Stomach (tissue), 9 donors: ENCODE results near the gene VIPR2. TPM values are rescaled to one million over a fixed set of nuclear protein-coding genes. Genes with fewer than 3 reads are reported as not detected.

ENCODE experiments used
- DNase-seq, 2 donors: peaks; one replicate each; pipeline versions ENCODE4 v3.0.0 to v3.0.0-alpha.2; 2013 to 2019
- H3K27ac ChIP-seq, 5 donors: fragments of 200-600 bp in 4 of 5; sonication (generic) in 4 of 5; one replicate each; pipeline ENCODE4 v1.5.1; 2013 to 2019; ENCODE audit warnings: mild to moderate bottlenecking in 1 of 5, moderate library complexity in 1 of 5
- H3K27me3 ChIP-seq, 3 donors: fragments of 200-600 bp; sonication (generic); one replicate each; pipeline ENCODE4 v1.5.1; 2017 to 2019; ENCODE audit warnings: mixed run types in 1 of 3
- H3K36me3 ChIP-seq, 4 donors: fragments of 200-600 bp; sonication (generic); 1 replicate in 3 of 4; 2 replicates in 1 of 4; pipeline ENCODE4 v1.5.1; 2016 to 2019
- H3K4me1 ChIP-seq, 4 donors: fragments of 200-600 bp; sonication (generic); one replicate each; pipeline ENCODE4 v1.5.1; 2016 to 2019
- H3K4me3 ChIP-seq, 4 donors: fragments of 200-600 bp; sonication (generic) in 3 of 4; one replicate each; pipeline ENCODE4 v1.5.1; 2016 to 2019; ENCODE audit warnings: mild to moderate bottlenecking in 1 of 4
- H3K9me3 ChIP-seq, 4 donors: fragments of 200-600 bp; sonication (generic); one replicate each; pipeline ENCODE4 v1.5.1; 2016 to 2019
- EP300 ChIP-seq: sonication (generic); formaldehyde crosslinking; IDR thresholded peaks from one replicate; pipeline ENCODE4 v1.6.1; 2017; ENCODE audit warnings: antibody characterized with exemption
- POLR2A ChIP-seq, 4 donors: fragments of 450-650 bp; IDR thresholded peaks; one replicate each; pipeline ENCODE4 v1.6.1; 2016; ENCODE audit warnings: antibody characterized with exemption in 4 of 4, control low read depth in 2 of 4, mild to moderate bottlenecking in 1 of 4, moderate library complexity in 1 of 4
- POLR2AphosphoS5 ChIP-seq, 3 donors: sonication (generic); formaldehyde crosslinking; IDR thresholded peaks; one replicate each; pipeline ENCODE4 v1.6.1; 2016; ENCODE audit warnings: antibody characterized with exemption in 3 of 3
- WGBS, 5 donors: extraction: QIAGEN DNeasy Blood & Tissue Kit in 3 of 5; methylation state at CpG; one replicate each; pipeline versions ENCODE4 v1.1.5 to v1.1.7; 2013 to 2018; 5-methylcytosine and 5-hydroxymethylcytosine counted together
- intact Hi-C: fragments of 100-400 bp; cut with DNase I; formaldehyde crosslinking; loops from one replicate; pipeline ENCODE4 v1.15.1; 2023; ENCODE audit warnings: low total_unique reads
- polyA plus RNA-seq, 3 donors: library from polyadenylated mRNA; stranded (reverse); fragments of 200-250 nt; gene quantifications; one replicate each; pipeline ENCODE4 v1.2.3, GENCODE V29; 2013
- total RNA-seq, 5 donors: library from RNA; depleted of rRNA; stranded (reverse); fragments of >200 nt; gene quantifications; one replicate each; pipeline versions ENCODE4 v1.1.0 to v1.2.3, GENCODE V29; 2014 to 2016
- TF ChIP-seq, protein P1 (sequence below), 7 experiments: fragments of 450-650 bp in 4 of 7; fragments of 200-600 bp in 3 of 7; sonication (generic) in 3 of 7; IDR thresholded peaks; one replicate each; pipeline ENCODE4 v1.5.1; 2016 to 2019; ENCODE audit warnings: antibody characterized with exemption in 7 of 7, control low read depth in 2 of 7, mild to moderate bottlenecking in 1 of 7
- donor health status: healthy with polysubstance abuse.
- donor health status: Bipolar disorder and iron deficiency.
- donor health status: healthy.

The VIPR2 gene
- total and polyA plus RNA-seq, 8 donors: 1.2 to 25.4 (median 4.6) TPM

DNA sequence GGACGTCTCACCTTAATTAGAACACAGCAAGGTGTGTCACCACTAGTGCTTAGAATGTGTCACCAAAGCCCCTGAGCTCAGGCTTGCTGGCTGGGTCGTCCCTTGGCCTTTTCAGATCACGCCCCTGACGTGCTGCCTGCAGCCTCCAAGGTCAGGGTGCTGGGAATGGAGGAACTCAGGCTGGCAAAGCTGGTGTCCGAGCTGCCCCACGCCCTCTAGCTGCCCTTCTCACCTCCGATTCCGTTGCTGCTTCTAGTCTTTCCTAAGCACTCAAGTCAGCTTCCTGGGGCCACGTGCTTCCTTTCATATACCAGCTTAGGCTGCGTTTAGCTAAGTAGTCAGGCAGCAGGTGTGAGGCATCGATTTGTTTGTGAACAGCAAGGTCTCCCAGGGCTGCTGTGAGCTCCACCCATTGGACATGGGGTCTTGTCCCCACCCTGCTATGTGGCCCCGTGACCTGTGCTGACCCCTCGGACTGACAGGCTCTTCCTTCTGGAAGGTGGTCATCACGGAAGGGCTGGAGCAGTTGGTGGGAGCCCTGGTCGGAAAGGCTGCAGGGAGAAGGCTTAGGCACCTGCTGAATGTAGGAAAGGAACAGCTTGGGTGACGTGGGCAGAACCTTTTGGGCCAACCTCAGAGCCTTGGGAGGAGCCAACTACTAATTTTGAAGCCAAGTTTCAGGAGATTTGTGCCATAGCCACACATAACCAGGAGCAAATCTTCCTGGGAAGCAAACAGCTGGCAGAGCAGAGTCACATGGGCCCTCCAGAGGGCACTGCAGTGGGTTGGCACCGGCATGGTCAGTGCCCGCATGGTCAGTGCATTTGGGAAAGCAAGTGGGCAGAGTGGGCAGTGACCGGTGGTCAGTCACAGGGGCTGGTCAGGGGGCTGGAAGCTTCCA, 28.8 kb downstream of the VIPR2 start:
- Histone ChIP-seq H3K27me3 (peaks cover 0 to 14% (median 9%) of the 10 kb centered on the region in 3 donors), H3K27ac (peak overlapping the region in 2 of 5 donors; percentile 27 to 44), H3K36me3 (peaks cover 0 to 8% (median 3%) of the 10 kb centered on the region in 4 donors), H3K4me1 (peaks cover 0 to 30% (median 14%) of the 10 kb centered on the region in 4 donors), H3K9me3 (no peaks in the 10 kb centered on the region), H3K4me3 (no peak overlapping the region)
- WGBS, 5 donors: 51 to 55% (median 54%) methylated on average over 19 of the region's 19 CpGs
- TF ChIP-seq POLR2AphosphoS5 (IDR thresholded peaks at IDR 0.05) (no peak), EP300 (no peak), POLR2A (IDR thresholded peaks at IDR 0.05) (no peak)
- TF ChIP-seq, protein P1, sequence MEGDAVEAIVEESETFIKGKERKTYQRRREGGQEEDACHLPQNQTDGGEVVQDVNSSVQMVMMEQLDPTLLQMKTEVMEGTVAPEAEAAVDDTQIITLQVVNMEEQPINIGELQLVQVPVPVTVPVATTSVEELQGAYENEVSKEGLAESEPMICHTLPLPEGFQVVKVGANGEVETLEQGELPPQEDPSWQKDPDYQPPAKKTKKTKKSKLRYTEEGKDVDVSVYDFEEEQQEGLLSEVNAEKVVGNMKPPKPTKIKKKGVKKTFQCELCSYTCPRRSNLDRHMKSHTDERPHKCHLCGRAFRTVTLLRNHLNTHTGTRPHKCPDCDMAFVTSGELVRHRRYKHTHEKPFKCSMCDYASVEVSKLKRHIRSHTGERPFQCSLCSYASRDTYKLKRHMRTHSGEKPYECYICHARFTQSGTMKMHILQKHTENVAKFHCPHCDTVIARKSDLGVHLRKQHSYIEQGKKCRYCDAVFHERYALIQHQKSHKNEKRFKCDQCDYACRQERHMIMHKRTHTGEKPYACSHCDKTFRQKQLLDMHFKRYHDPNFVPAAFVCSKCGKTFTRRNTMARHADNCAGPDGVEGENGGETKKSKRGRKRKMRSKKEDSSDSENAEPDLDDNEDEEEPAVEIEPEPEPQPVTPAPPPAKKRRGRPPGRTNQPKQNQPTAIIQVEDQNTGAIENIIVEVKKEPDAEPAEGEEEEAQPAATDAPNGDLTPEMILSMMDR (IDR thresholded peaks at IDR 0.05): no peak
- intact Hi-C loops: no loop called here
- peak in 1 of 2 donors; percentile 56 for DNase-seq

DNA sequence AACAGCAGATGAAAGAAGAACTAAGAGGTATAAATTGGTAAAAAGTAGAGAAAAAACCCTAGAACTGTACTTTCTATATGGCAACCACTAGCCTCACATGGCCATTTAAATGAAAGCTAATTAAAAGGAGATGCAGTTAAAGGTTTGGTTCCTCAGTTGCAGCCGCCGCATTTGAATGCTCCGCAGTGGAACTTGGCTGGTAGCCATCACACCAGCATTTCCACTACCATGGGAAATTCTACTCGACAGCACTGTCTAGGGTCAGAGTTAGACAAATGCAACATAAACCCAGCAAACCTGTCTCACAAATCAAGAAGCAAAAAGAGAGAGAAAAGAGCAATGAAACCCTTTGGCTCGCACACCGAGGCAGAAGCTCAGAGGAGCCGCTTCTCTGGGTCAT, 29.7 kb downstream of the VIPR2 start:
- no peak overlapping the region for H3K4me3 ChIP-seq
- peak overlapping the region in 1 of 5 donors; percentile 44 for H3K27ac ChIP-seq
- peak in 1 of 2 donors; percentile 65 for DNase-seq
- intact Hi-C loops: no loop called here
- peaks cover 0 to 8% (median 3%) of the 10 kb centered on the region in 4 donors for H3K36me3 ChIP-seq
- peaks cover 0 to 14% (median 9%) of the 10 kb centered on the region in 3 donors for H3K27me3 ChIP-seq
- TF ChIP-seq, protein P1 (IDR thresholded peaks at IDR 0.05): no peak
- TF ChIP-seq POLR2A (IDR thresholded peaks at IDR 0.05): no peak
- no peak for TF ChIP-seq EP300
- TF ChIP-seq POLR2AphosphoS5 (IDR thresholded peaks at IDR 0.05): no peak
- WGBS, 5 donors: 56 to 69% (median 64%) methylated on average over 7 of the region's 7 CpGs
- peaks cover 0 to 30% (median 15%) of the 10 kb centered on the region in 4 donors for H3K4me1 ChIP-seq
- H3K9me3 ChIP-seq: no peaks in the 10 kb centered on the region

DNA sequence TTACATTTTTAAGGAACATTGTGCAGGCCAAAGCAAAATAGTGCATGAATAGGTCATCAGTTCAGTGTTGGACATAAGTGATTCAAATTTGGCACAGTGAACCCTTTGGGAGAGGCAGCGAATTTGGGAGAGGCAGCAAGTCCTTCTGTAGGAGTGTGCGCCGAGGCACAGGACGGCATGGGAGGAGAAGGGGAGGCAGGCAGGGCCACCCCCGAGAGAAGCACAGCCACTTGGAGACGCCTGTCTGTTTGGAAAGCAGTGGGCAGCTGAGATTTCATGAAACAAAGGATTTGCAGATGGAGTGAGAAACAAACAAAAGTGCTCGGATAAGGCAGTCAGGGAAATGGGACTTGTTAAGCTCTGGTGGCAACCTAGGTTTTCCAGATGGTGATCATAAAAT, 30.6 kb downstream of the VIPR2 start:
- Histone ChIP-seq H3K9me3 (no peaks in the 10 kb centered on the region), H3K27me3 (peaks cover 0 to 17% (median 9%) of the 10 kb centered on the region in 3 donors), H3K27ac (no peak overlapping the region), H3K4me1 (peaks cover 0 to 38% (median 17%) of the 10 kb centered on the region in 4 donors), H3K36me3 (peaks cover 0 to 8% (median 3%) of the 10 kb centered on the region in 4 donors), H3K4me3 (no peak overlapping the region)
- TF ChIP-seq, protein P1 (IDR thresholded peaks at IDR 0.05): no peak
- TF ChIP-seq EP300: no peak
- TF ChIP-seq POLR2A (IDR thresholded peaks at IDR 0.05): no peak
- no peak for TF ChIP-seq POLR2AphosphoS5 (IDR thresholded peaks at IDR 0.05)
- 37 to 53% (median 41%) methylated on average over 7 of the region's 7 CpGs for WGBS, 5 donors
- no peak for DNase-seq
- intact Hi-C loops: no loop called here

DNA sequence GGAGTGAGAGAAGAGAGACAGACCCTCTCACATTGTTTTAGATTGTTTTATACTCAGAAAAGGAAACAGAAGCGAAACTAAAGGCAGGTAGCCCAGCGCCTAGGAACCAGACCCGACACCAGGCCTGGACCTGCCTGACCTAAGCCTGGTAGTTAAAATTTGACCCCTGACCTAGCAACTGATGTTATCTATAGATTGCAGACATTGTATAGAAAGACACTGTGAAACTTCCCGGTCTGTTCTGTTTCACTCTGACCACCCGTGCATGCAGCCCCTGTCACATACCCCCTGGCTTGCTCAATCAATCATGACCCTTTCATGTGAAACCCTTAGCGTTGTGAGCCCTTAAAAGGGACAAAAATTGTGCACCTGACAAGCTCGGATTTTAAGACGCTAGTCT, 31.6 kb downstream of the VIPR2 start:
- no peak overlapping the region for H3K4me3 ChIP-seq
- H3K27me3 ChIP-seq: peaks cover 0 to 18% (median 9%) of the 10 kb centered on the region in 3 donors
- whole genome bisulfite sequencing, 5 donors: 53 to 60% (median 55%) methylated on average over 8 of the region's 8 CpGs
- H3K4me1 ChIP-seq: peaks cover 3 to 48% (median 25%) of the 10 kb centered on the region in 4 donors
- H3K36me3 ChIP-seq: peaks cover 0 to 5% (median 2%) of the 10 kb centered on the region in 4 donors
- H3K9me3 ChIP-seq: no peaks in the 10 kb centered on the region
- TF ChIP-seq EP300: no peak
- H3K27ac ChIP-seq: no peak overlapping the region
- intact Hi-C loops: no loop called here
- no peak for DNase-seq
